ENCODE measurements around the gene CRACR2B.
A peak's percentile ranks its signal among the peaks of the same experiment; 100 is the strongest.

The CRACR2B gene

GRCh38 chr11:794766-795633 lies 32.7 kb upstream of the CRACR2B start:
- no peak for DNase-seq

GRCh38 chr11:795634-796564 lies 31.8 kb upstream of the CRACR2B start:
- DNase-seq: peak; percentile 74

GRCh38 chr11:796565-797295 lies 31.0 kb upstream of the CRACR2B start:
- DNase-seq: no peak

- DNase-seq: peak; percentile 78
These were observed 30.2 kb upstream of the CRACR2B start for GRCh38 chr11:797296-798092.

- peak; percentile 92 for DNase-seq
These were observed 29.5 kb upstream of the CRACR2B start, which contains the start of gene SLC25A22 for GRCh38 chr11:798093-798713. Gene SLC25A22, minus strand, starts transcription at chr11:798281. Its CDS starts 3,275 bp downstream, at chr11:795006.

GRCh38 chr11:799641-800316 lies 27.9 kb upstream of the CRACR2B start:
- DNase-seq: no peak

GRCh38 chr11:800473-800872 lies 27.2 kb upstream of the CRACR2B start:
- DNase-seq: no peak

- no peak for DNase-seq
These were observed 26.5 kb upstream of the CRACR2B start for GRCh38 chr11:801097-801780.

- no peak for DNase-seq
These were observed 25.6 kb upstream of the CRACR2B start for GRCh38 chr11:802018-802617.

- no peak for DNase-seq
These were observed 24.8 kb upstream of the CRACR2B start for GRCh38 chr11:802693-803466.

GRCh38 chr11:803467-803742 lies 24.3 kb upstream of the CRACR2B start:
- DNase-seq: no peak

GRCh38 chr11:803770-804598 lies 23.7 kb upstream of the CRACR2B start:
- no peak for DNase-seq

- no peak for DNase-seq
These were observed 23.1 kb upstream of the CRACR2B start for GRCh38 chr11:804599-804964.

GRCh38 chr11:808427-809286 lies 19.1 kb upstream of the CRACR2B start:
- DNase-seq: no peak

- peak; percentile 97 for DNase-seq
These were observed 18.3 kb upstream of the CRACR2B start, which contains the start of gene RPLP2 for GRCh38 chr11:809287-810039. Gene RPLP2, plus strand, starts transcription at chr11:809967. Its CDS starts 268 bp downstream, at chr11:810235.

- DNase-seq: no peak
These were observed 17.6 kb upstream of the CRACR2B start for GRCh38 chr11:810040-810567.
